GM06990 (cell line): ENCODE measurements around the gene TNS3.

Experiments used
- DNase-seq: peaks from one replicate; pipeline ENCODE4 v3.0.0-alpha.2; 2011; ENCODE audit not compliant: insufficient read length; ENCODE audit errors: extremely low read depth
- H3K27me3 ChIP-seq: replicated peaks from 2 replicates; pipeline ENCODE4 v1.6.0; 2011; ENCODE audit warnings: low read length; ENCODE audit not compliant: control insufficient read depth, insufficient read depth
- H3K36me3 ChIP-seq: 2 replicates; pipeline ENCODE4 v1.5.1; 2011; ENCODE audit warnings: low read length; ENCODE audit not compliant: control insufficient read depth, insufficient read depth
- H3K4me3 ChIP-seq: replicated peaks from 2 replicates; pipeline ENCODE4 v1.5.1; 2011; ENCODE audit warnings: low read depth, mild to moderate bottlenecking, control low read depth, low read length
- CTCF ChIP-seq: IDR thresholded peaks from 2 replicates; pipeline ENCODE4 v1.5.1; 2011; ENCODE audit warnings: low read length, control low read depth, mild to moderate bottlenecking, inconsistent platforms; ENCODE audit not compliant: insufficient read depth, poor library complexity, severe bottlenecking

The TNS3 gene

GRCh38 chr7:47435889-47436312, 146.0 kb downstream of the TNS3 start:
- peak; percentile 61 for TF ChIP-seq CTCF
- Histone ChIP-seq H3K27me3 (no peaks in the 10 kb centered on the region), H3K4me3 (no peak overlapping the region), H3K36me3 (peaks cover 1% of the 10 kb centered on the region; the same call in 1 of the 2 replicates)
- DNase-seq: no peak

GRCh38 chr7:47433564-47433895, 148.4 kb downstream of the TNS3 start:
- H3K4me3 ChIP-seq: no peak overlapping the region
- TF ChIP-seq CTCF: no peak
- H3K27me3 ChIP-seq: no peaks in the 10 kb centered on the region
- H3K36me3 ChIP-seq: no peaks in the 10 kb centered on the region
- DNase-seq: no peak

GRCh38 chr7:47432671-47433563, 149.0 kb downstream of the TNS3 start:
- no peak for DNase-seq

GRCh38 chr7:47430422-47430821, 151.5 kb downstream of the TNS3 start:
- Histone ChIP-seq H3K36me3 (no peaks in the 10 kb centered on the region), H3K4me3 (no peak overlapping the region), H3K27me3 (no peaks in the 10 kb centered on the region)
- TF ChIP-seq CTCF: no peak
- DNase-seq: no peak

More at GRCh38 chr7:47432671-47433563, 149.0 kb downstream of the TNS3 start:
- TF ChIP-seq CTCF: no peak
- no peaks in the 10 kb centered on the region for H3K36me3 ChIP-seq
- H3K4me3 ChIP-seq: no peak overlapping the region
- H3K27me3 ChIP-seq: no peaks in the 10 kb centered on the region

- Histone ChIP-seq H3K4me3 (no peak overlapping the region), H3K27me3 (no peaks in the 10 kb centered on the region), H3K36me3 (no peaks in the 10 kb centered on the region)
- no peak for DNase-seq
- no peak for TF ChIP-seq CTCF
Measured at GRCh38 chr7:47428768-47429472, 153.0 kb downstream of the TNS3 start.
